ENCODE data around the gene ARHGEF40. TPM values are rescaled to one million over a fixed set of nuclear protein-coding genes. Genes with fewer than 3 reads are reported as not detected.

ARHGEF40 gene
- total and polyA plus RNA-seq, 10 of the 15 experiments (the other 5 are each of a cell fraction or from before 2014, with no cell fraction given): 0.03 to 0.31 (median 0.08) TPM; not detected in 2

- Histone ChIP-seq H2AFZ (ENCODE audit: control insufficient read depth, low read depth, low read length) (no peak within 1 kb of the TSS), H3K79me2 (ENCODE audit: control insufficient read depth, insufficient read depth, low read length) (no peaks in the 10 kb centered on the region; the same call in 1 of the 2 replicates), H3K27me3 (replicated peaks in 1 of 2; ENCODE audit: control insufficient read depth in 2 of 2, insufficient read depth in 2 of 2, low read length in 1 of 2) (peaks cover 2 to 3% of the 10 kb centered on the region in 2 experiments; a peak in 2 of 4 replicates), H4K20me1 (ENCODE audit: control insufficient read depth, insufficient read depth) (no peaks in the 10 kb centered on the region), H3K4me2 (ENCODE audit: control insufficient read depth, insufficient read depth) (no peak within 1 kb of the TSS), H3K36me3 (ENCODE audit: control insufficient read depth in 2 of 2, insufficient read depth in 2 of 2, low read length in 1 of 2) (no peaks in the 10 kb centered on the region), H3K9me3 (replicated peaks; ENCODE audit: control insufficient read depth, insufficient read depth, low read length) (no peaks in the 10 kb centered on the region), H3K9ac (ENCODE audit: control insufficient read depth, insufficient read depth, low read length) (no peak within 1 kb of the TSS), H3K4me3 (no peak within 1 kb of the TSS), H3K4me1 (ENCODE audit: control insufficient read depth, insufficient read depth, low read length) (peaks cover 7% of the 10 kb centered on the region), H3K27ac (ENCODE audit: control insufficient read depth, insufficient read depth) (no peak within 1 kb of the TSS)
- in situ Hi-C loops (cut with MboI): loop anchor here (5.0 kb wide), 1 partner anchor 84 kb away; no protein-coding TSS in a partner anchor
- ChIA-PET POLR2A (interaction anchor here (0.6 to 1.5 kb wide), 3 partner anchors 8 to 458 kb away, joined by 3 to 4 read pairs (median 3); no protein-coding TSS in a partner anchor), SMC1A (ENCODE audit: uncharacterized antibody, unreplicated experiment) (interaction anchor here (0.8 to 7.8 kb wide), 3 partner anchors 8 to 87 kb away, joined by 3 to 99 read pairs (median 7); no protein-coding TSS in a partner anchor), CTCF (interaction anchor here (1.3 to 10.6 kb wide), 6 partner anchors 6 to 86 kb away, joined by 3 to 253 read pairs (median 126); partner anchors contain the start of gene ARHGEF40), RAD21 (ENCODE audit: unreplicated experiment) (interaction anchor here (1.5 to 5.4 kb wide), 2 partner anchors 8 to 86 kb away, joined by 6 to 51 read pairs; no protein-coding TSS in a partner anchor)
- DNase-seq (ENCODE audit: low read depth, low spot score) (no peak), FAIRE-seq (no peak), ATAC-seq (no peak)
- BruUV-seq (replicated peaks): no TSS peak
- no peak for TF ChIP-seq BRCA1 (IDR thresholded peaks at IDR 0.05; ENCODE audit: low read depth, low read length)
- no peak for TF ChIP-seq PKNOX1 (IDR thresholded peaks at IDR 0.05)
- TF ChIP-seq BCL11A (IDR thresholded peaks at IDR 0.05; ENCODE audit: low read depth, low read length): no peak
- no peak for TF ChIP-seq ZNF384 (IDR thresholded peaks at IDR 0.05; ENCODE audit: borderline replicate concordance, low read depth, low read length)
- TF ChIP-seq JUND (IDR thresholded peaks at IDR 0.05; ENCODE audit: low read depth, low read length): no peak
- no peak for TF ChIP-seq ZNF24 (IDR thresholded peaks at IDR 0.05)
- TF ChIP-seq TBL1XR1 (IDR thresholded peaks at IDR 0.05; ENCODE audit: low read depth, low read length): no peak
- TF ChIP-seq ZNF217 (IDR thresholded peaks at IDR 0.05): no peak
- no peak for TF ChIP-seq SRF (IDR thresholded peaks at IDR 0.05; ENCODE audit: low read depth in 2 of 2, low read length in 2 of 2)
- TF ChIP-seq, protein P1, sequence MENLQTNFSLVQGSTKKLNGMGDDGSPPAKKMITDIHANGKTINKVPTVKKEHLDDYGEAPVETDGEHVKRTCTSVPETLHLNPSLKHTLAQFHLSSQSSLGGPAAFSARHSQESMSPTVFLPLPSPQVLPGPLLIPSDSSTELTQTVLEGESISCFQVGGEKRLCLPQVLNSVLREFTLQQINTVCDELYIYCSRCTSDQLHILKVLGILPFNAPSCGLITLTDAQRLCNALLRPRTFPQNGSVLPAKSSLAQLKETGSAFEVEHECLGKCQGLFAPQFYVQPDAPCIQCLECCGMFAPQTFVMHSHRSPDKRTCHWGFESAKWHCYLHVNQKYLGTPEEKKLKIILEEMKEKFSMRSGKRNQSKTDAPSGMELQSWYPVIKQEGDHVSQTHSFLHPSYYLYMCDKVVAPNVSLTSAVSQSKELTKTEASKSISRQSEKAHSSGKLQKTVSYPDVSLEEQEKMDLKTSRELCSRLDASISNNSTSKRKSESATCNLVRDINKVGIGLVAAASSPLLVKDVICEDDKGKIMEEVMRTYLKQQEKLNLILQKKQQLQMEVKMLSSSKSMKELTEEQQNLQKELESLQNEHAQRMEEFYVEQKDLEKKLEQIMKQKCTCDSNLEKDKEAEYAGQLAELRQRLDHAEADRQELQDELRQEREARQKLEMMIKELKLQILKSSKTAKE (IDR thresholded peaks at IDR 0.05; ENCODE audit: low read depth, poor library complexity, severe bottlenecking): no peak
- TF ChIP-seq BMI1 (IDR thresholded peaks at IDR 0.05; ENCODE audit: borderline replicate concordance): no peak
- no peak for TF ChIP-seq MYB (IDR thresholded peaks at IDR 0.05; ENCODE audit: borderline replicate concordance, low read depth, low read length)
- TF ChIP-seq IKZF1 (conservative IDR thresholded peaks at IDR 0.05): no peak
- no peak for TF ChIP-seq TCF7 (IDR thresholded peaks at IDR 0.05; ENCODE audit: borderline replicate concordance)
- no peak for TF ChIP-seq IRF4 (IDR thresholded peaks at IDR 0.05; ENCODE audit: low read depth, low read length)
- no peak for TF ChIP-seq POLR2AphosphoS5 (IDR thresholded peaks at IDR 0.05; ENCODE audit: low read length)
- TF ChIP-seq, protein P2, sequence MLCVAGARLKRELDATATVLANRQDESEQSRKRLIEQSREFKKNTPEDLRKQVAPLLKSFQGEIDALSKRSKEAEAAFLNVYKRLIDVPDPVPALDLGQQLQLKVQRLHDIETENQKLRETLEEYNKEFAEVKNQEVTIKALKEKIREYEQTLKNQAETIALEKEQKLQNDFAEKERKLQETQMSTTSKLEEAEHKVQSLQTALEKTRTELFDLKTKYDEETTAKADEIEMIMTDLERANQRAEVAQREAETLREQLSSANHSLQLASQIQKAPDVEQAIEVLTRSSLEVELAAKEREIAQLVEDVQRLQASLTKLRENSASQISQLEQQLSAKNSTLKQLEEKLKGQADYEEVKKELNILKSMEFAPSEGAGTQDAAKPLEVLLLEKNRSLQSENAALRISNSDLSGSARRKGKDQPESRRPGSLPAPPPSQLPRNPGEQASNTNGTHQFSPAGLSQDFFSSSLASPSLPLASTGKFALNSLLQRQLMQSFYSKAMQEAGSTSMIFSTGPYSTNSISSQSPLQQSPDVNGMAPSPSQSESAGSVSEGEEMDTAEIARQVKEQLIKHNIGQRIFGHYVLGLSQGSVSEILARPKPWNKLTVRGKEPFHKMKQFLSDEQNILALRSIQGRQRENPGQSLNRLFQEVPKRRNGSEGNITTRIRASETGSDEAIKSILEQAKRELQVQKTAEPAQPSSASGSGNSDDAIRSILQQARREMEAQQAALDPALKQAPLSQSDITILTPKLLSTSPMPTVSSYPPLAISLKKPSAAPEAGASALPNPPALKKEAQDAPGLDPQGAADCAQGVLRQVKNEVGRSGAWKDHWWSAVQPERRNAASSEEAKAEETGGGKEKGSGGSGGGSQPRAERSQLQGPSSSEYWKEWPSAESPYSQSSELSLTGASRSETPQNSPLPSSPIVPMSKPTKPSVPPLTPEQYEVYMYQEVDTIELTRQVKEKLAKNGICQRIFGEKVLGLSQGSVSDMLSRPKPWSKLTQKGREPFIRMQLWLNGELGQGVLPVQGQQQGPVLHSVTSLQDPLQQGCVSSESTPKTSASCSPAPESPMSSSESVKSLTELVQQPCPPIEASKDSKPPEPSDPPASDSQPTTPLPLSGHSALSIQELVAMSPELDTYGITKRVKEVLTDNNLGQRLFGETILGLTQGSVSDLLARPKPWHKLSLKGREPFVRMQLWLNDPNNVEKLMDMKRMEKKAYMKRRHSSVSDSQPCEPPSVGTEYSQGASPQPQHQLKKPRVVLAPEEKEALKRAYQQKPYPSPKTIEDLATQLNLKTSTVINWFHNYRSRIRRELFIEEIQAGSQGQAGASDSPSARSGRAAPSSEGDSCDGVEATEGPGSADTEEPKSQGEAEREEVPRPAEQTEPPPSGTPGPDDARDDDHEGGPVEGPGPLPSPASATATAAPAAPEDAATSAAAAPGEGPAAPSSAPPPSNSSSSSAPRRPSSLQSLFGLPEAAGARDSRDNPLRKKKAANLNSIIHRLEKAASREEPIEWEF (IDR thresholded peaks at IDR 0.05; ENCODE audit: insufficient replicate concordance, low read depth, low read length): no peak
- WGBS (ENCODE audit: insufficient coverage, insufficient replicate concordance, low lambda C conversion rate, missing lambda C conversion rate): 36% methylated on average over 5 of the region's 5 CpGs
- intact Hi-C loops (cut with micrococcal nuclease; ENCODE audit: unreplicated experiment): loop anchor here (5.0 kb wide), 1 partner anchor 759 kb away; the partner anchor contains the start of gene PARP2
These were observed 30.8 kb downstream of the ARHGEF40 start, which contains the start of gene TMEM253 for GRCh38 chr14:21100931-21101330. Gene TMEM253, plus strand, starts transcription at chr14:21101066. Its CDS starts 278 bp downstream, at chr14:21101344.

Measured in GM12878 (cell line).